Epidermal melanocyte (primary cell): Measurements from ENCODE around the gene CTNNA2.
A peak's percentile ranks its signal among the peaks of the same experiment; 100 is the strongest.

ENCODE experiments used
- DNase-seq: peaks from one replicate; pipeline ENCODE4 v3.0.0; 2011; ENCODE audit warnings: low spot score; ENCODE audit not compliant: insufficient read length

Gene CTNNA2

DNA sequence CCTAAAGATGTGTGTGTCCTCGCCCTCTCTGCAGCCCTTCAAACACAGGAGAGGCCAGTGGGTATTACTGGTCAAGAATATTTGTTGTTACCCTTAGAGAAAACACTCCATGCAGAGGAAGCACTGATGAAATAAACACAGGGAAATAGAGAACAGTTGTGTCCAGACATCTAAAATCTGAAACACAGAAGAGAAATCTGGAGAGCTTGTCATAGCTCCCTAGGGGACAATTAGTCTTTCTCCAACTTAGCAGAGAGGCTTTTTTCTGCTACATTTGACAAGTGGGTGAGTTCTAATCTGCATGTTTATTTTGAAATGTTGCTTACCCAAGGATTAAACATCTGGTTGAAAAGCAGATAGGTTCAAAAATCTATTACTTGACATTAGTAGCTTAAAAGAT is 190.1 kb downstream of the CTNNA2 start:
- no peak for DNase-seq

DNA sequence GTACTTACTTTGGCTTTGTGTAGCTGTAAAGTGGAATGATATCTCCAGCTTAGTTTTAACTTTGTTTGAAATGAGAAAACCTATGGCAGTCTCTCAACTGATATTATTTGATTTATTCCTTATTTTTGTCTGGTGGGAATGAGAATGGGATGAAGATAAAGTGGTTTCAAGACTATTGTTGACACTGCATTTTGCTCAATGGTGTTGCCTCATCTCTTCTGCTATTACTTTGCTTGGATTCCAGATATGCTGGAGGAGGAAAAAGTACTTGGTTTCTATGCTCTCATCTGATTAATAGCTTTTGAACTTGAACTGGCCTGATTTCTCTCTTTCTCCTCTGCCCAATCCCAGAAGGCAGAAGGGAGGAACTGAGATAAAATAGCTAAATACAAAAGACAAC is 198.2 kb downstream of the CTNNA2 start:
- DNase-seq, result no peak

DNA sequence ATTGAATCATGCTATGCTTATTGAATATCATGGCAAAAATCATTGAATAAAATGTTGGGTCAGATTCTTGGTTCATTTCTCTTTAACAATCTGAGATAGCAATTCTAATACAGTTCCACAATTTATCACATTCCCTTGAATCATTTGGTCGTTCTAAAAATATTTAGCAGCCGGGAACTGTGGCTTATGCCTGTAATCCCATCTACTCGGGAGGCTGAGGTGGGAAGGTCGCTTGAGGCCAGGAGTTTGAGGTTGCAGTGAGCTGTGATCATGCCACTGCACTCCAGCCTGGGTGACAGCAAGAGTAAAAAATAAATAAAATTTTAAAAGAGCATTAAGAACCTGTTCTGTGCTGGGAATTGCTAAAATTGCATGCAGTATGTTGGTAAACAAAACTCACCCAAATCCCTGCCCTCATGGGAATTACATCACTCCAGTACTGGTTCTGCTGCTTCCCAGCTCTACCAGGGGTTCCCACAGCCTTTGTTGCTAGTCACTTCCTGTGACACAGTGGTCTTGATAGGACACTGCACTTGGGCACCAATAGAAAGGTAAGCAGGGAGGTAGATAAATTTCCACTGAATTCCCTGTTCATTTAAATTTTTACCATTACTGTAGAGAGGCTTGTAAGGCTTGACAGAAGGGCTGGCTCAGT is 200.4 kb downstream of the CTNNA2 start:
- no peak for DNase-seq

DNA sequence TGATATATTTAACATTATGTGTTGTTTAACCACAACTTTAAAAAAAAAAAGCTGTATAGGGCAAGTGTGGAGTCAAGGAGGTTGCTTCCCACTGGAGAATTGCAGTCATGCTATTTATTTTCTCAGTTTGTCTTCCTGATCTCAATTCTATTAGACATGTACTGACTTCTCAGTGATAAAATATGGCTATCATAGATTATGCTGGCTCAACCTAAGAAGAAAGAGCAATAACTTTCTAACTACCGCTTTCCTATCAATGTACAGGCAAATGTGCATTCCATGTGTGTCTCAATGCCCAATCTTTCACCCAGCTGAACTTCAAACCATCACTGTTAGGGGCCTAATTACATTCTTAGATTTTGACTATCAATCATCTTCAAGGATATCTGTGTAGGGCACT is 201.4 kb downstream of the CTNNA2 start:
- no peak for DNase-seq

DNA sequence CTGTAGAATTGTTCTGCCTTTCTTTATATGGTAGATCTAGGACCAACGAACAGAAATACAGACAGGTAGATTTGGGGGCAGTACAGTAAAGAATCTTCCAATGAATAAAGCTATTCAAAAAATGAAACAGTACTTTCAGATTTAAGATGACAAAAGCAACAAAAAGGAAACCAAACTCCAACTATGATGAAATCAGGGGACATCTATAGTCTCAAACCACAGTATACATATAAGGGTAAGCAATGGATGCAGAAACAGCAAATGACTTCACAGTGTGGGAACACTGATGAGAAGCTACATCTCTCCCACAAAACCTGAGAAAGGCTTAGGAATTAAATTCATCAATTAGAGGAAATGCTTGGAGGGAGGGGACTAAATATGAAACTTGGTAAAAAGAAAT is 202.5 kb downstream of the CTNNA2 start:
- no peak for DNase-seq

DNA sequence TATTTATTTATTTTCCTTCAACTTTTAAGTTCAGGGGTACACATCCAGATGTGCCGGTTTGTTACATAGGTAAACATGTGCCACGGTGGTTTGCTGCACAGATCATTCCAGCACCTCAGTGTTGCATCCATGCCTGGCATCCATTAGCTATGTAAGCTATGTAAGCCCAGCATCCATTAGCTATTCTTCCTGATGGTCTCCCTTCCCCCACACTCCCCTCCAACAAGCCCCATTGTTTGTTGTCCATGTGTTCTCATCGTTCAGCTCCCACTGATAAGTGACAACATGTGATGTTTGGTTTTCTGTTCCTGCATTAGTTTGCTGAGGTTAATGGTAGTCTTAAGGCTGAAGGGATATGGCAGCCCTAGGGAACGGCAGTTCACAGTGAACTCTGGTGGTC is 203.4 kb downstream of the CTNNA2 start:
- DNase-seq, result no peak

DNA sequence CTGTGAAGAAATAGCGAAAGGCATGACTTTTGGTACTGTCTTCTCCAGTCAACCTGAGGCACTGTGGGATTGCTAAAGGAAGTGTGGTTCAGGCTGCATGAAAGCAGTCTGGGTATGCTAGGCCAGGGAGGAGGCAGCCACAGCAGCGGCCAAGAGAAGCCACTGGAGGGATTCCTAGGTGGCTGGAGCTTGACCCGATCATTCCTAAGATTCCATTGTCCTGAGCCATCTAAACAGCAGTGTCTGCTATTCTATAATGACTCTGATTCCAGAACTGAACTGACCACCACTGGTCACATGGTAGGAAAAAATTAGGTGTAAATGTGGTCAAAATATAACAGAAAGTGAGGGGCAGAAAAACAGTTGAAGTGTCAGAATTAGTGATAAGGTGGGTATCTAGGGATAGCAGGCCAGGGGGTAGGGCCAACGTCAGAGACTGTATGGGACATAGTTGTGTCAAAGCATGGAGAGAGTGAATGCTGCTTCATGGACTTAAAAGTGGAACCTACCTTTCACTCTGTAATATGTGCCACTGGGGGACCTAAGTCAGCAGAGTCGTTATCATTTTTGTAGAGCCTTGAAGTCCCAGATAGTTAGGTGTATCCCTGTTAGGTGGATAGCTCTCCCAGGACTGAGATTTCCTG is 204.6 kb downstream of the CTNNA2 start:
- peak; percentile 17 for DNase-seq

DNA sequence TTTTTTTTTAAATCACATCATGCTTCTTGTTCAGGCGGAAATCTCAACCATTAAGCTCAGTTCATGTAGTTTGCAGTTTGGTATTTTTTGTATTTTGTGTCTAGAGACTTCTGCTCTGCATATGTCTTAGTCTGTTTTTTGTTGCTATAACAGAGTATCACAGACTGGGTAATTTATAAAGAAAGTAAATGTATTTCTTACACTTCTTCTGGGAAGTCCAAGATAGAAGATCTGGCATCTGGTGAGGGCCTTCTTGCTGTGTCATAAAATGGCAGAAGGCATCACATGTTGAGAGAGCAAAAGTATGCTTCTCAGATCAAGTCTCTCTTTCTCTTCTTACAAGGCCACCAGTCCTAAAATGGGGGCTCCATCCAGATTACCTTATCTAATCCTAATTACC is 208.2 kb downstream of the CTNNA2 start:
- no peak for DNase-seq

DNA sequence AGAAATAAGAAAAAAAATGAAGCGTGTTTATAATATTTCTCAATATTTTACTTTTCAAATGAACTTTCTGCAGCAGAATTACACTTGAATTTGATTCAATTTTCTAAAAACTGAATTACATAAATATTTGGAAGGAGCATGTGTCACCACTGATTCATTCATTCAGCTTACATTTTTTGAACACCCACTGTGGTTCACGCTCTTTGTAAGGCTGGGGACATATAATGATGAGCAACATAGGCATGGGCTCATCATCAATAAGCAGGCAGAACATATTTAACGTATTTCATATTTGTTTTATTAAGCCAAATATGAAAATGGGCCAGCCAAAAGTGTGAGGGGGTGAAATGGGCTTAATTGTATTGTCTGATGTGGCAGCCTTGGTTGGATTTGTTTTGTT is 209.1 kb downstream of the CTNNA2 start:
- DNase-seq, result no peak

DNA sequence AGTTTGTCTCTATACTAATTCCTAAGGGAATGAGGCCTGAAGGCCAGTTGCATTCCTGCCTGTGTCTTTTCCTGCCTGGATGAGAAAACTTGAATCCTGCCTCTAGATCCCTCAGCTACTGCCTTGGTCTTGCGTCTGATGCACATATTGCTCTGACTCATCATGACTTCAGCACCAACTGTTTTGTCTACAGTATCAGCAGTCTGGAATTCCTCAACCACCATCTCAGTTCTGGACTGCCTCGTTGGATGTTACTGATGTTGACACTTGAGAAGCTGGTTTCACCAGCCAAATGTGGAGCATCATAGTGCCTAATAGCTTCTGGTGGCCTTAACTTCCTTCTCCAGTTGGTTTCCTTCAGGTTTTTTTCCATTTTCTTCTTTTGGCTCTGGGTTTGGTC is 211.0 kb downstream of the CTNNA2 start:
- no peak for DNase-seq

DNA sequence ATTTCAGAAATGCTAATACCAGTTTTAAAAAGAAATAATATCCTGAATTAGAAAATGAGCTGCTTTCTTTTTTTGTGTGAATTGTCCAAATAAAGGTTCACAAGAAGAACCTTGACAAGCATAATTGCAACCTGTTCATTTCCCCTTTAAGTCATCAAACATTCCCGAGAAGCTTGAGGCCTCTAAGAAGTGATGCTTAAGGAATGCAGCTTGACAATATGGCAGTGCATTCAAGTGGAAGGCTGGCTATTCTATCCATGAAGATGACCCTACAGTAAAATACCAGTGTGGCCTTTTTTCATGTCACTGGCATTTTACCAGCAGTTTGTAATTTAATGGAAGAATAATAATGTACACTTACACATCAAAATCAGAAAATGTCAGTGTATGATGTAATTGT is 216.7 kb downstream of the CTNNA2 start:
- DNase-seq, result no peak

DNA sequence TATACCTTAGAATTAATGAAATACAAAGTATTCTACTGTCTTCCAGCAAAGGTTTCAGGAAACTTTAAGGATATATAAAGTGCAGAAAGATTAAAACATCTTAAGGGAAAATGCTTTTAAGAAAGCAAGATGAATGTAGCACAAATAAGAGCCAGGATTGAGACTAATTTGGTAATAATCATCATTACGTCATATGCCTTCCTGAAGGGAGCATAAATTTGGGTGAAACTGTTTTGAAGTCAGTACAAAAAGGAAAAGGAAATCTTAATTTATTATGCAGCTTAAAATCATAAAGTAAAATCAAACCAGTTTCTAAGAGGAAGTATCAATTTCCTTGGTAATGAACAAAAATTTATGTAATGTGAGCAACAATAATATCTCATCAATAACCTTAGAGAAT is 221.7 kb downstream of the CTNNA2 start:
- DNase-seq, result no peak

DNA sequence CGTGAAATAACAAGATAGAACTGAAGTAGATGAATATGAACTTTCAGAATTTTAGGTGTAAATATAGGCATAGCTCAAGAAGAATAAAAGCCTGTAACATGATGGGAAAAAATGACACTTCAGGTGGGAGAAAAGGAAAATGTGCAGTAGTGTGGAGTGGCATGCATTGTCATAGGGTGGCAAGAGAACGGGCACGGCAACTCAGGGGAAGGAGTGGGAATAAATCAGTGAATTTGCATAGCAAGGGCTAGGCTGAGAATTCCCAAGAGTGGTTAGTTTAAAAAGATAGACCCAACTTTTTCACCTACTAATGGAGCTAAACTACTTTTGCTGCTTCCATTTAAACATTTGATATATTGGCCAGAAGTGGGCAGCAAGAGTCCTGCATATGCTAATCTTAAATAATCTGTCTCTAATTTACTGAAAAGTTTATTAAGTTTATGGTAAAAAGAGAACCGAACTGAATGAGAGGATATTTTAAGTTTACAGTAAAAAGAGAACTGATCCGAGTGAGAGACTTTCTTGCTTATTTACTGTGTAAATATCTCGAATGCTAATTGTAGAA is 228.1 kb downstream of the CTNNA2 start:
- no peak for DNase-seq

DNA sequence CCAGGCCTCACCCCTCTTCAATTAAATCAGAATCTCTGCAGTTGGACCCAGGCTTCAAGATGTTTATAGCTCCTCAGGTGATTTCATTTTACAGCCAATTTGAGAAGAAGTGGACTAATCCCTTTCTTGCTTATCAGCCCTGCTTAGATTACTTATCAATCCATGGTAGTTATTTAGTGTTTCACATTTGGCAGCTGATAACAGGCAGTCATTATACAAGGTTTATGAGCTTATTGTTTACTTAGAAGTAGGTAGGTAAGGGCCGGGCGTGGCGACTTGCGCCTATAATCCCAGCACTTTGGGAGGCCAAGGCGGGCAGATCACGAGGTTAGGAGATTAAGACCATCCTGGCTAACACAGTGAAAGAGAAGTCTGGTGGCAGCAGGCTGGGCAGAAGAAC is 237.5 kb downstream of the CTNNA2 start:
- DNase-seq, result no peak

DNA sequence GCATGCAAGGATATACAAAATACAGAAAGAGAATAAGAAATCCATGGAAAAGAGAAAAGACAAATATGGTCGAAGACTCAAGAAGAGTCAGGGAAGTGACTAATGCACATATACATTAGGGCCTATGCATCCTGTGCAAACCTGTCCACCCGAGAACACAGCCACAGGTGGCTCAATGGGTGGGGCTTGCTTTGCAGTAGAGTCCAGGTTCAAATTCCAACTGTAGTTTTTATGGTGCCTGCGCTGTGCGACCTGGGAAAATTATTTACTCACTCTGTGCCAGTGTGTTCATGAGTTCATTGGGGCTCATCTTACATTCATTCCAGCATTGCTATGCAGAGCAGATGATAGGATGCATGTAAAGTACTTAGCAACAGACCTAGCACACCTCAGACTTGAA is 244.7 kb downstream of the CTNNA2 start:
- DNase-seq, result no peak

DNA sequence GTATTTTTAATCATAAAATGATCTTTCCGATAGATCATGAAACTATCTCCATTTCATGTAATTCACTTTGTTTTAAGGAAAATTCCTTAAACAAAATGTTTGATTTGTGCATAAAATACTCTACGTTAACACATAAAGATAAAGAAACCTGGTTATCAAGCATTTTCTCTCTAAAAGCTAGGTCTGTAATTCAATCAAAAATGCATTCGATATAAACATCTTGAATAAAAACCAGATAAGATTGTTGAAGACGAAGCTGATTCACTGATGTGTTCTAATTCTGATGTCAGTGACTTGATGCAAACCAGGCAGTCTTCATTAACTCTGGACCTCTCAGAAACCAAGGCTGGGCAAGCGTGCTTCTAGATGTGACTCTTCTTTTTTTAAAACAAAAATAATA is 245.2 kb downstream of the CTNNA2 start:
- no peak for DNase-seq

DNA sequence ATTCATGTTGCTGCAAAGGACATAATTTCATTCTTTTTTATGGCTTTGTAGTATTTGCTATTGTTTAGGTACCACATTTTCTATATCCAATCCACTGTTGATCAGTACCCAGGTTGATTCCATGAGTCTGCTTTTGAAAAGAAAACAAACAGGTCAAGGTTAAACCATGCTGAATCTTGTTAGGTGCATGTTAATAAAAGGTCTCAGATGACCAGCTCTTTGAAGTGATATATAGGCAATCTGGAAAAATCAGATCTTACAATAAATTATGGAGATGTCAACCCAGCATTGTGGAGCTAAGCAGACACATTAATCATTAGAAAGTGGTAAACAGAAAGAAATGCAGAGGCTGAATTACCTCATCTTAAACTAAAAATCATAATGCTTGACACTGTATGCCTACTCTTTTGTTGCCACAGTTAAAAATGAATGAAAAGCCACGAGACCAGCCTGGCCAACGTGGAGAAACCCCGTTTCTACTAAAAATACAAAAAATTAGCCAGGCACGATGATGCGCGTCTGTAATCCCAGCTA is 246.0 kb downstream of the CTNNA2 start:
- no peak for DNase-seq

DNA sequence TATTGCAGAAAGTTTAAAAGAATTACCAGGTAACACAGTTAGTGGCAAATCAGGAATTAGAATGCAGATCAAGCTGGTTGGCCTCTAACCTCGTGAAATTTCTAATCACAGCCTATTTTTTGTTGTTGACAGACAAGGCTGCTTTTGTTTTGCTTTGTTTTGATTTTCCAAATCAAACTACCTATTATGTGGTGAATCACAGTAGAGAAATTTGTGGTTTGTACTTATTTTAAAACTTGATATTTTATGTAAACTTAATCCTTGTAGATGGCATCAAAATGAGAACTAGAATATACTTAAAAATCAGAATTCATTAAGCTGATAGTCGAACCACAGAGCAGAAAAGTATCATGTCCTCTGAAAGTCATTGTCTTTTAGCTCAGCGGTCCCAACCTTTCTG is 258.1 kb downstream of the CTNNA2 start:
- DNase-seq, result no peak

DNA sequence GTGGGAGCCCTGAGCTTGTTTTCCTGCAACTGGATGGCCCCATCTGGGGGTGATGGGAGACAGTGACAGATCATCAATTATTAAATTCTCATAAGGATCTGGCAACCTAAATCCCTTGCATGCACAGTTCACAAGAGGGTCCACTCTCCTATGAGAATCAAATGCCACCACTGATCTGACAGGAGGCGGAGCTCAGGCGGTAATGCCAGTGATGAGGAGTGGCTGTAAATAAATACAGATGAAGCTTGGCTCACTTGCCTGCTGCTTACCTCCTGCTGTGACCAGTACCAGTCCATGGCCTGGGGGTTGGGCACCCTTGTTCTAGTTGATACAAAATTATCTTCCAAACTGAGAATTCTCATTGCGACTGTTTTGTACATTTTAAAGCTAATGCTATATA is 258.6 kb downstream of the CTNNA2 start:
- DNase-seq, result no peak

DNA sequence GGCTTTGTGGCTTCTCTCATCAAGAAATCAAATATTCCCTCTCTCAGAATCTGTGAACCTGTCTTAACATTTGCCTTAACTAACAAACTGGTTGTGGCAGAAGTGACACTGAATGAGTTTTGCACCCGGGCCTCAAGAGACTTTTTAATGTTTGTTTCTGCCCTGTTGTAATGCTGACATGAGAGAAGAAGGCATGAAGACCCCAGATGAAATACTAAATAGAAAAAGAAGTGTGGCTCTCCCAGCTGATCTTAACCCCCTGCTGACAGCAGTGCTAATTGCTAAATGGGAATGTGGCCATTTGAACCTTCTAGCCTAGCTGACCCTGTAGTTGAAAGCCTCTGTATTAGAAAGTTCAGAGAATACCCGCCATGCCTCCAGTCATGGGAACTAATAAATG is 261.2 kb downstream of the CTNNA2 start:
- no peak for DNase-seq

DNA sequence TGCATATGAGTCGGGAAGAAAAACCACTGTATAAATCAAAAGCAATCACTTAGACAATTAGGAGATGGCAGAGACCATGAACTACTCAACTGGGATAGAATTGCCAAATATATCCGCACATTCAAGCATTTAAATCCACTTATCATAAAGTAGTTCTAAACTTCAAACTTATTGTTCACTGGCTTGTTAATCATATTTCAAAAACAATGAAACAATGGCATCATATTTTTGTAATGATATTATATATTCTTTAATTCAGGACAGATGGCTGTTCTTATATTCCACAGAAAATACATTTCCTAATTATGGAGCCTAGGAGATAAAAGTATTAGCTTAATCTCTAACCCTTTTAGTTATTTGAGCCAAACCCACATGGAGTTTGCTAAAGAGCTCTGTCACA is 263.6 kb downstream of the CTNNA2 start:
- DNase-seq, result no peak

DNA sequence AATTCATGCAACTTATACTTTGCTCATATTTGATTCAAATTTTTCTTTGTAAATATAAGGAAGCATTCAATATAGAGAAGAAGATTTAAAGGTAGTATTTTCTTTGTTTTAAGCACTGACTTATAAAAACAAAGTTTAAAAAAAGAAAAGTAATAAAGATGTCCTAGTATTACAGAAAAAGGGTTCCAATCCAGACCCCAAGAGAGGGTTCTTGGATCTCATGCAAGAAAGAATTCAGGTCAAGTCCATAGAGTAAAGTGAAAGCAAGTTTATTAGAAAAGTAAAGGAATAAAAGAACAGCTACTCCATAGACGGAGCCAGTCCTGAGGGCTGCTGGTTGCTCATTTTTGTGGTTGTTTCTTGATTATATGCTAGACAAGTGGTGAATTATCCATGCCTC is 267.9 kb downstream of the CTNNA2 start:
- DNase-seq, result no peak
